IMR-90 (cell line): ENCODE data around the gene TULP4. TPM values are rescaled to one million over a fixed set of nuclear protein-coding genes. Genes with fewer than 3 reads are reported as not detected.

Source experiments
- ATAC-seq: fragments of 200-7000 bp; cut with Tn5 transposase; 2 replicates; pipeline ENCODE4 v1.9.1; 2020; ENCODE audit warnings: low read depth, mild to moderate bottlenecking, moderate library complexity
- BruUV-seq: library from RNA; stranded (reverse); fragments of 400-500 nt; replicated peaks from 2 replicates; lab custom pipeline; 2021; lab: Mats Ljungman, UMichigan
- CTCF ChIA-PET: fragments of 300-600 bp; formaldehyde crosslinking; extraction: SDS; loops from one replicate; lab custom pipeline; 2021; ENCODE audit warnings: antibody characterized with exemption; lab: Yijun Ruan, JAX
- POLR2A ChIA-PET: fragments of 300-600 bp; sonication (Branson Sonifier 250); formaldehyde crosslinking; loops from one replicate; lab custom pipeline; 2022; ENCODE audit warnings: antibody characterized with exemption; ENCODE audit not compliant: unreplicated experiment; lab: Charles Lee
- DNase-seq: peaks from one replicate; pipeline ENCODE4 v3.0.0; 2013
- H2AFZ ChIP-seq: replicated peaks from 2 replicates; pipeline ENCODE3; 2013; ENCODE audit warnings: low read length, mild to moderate bottlenecking; ENCODE audit not compliant: poor library complexity
- H2AK5ac ChIP-seq: 2 replicates; pipeline ENCODE4 v1.6.1; 2013; ENCODE audit warnings: low read depth, low read length, inconsistent platforms
- H2AK9ac ChIP-seq: replicated peaks from 2 replicates; pipeline ENCODE3; 2013; ENCODE audit warnings: mild to moderate bottlenecking, low read depth, low read length, moderate library complexity; ENCODE audit not compliant: poor library complexity
- H2BK120ac ChIP-seq: 2 replicates; pipeline ENCODE4 v1.6.1; 2013; ENCODE audit warnings: low read depth, low read length, inconsistent platforms
- H2BK15ac ChIP-seq: 3 replicates; pipeline ENCODE4 v1.6.1; 2013; ENCODE audit warnings: low read depth, low read length, inconsistent platforms
- H2BK20ac ChIP-seq: 2 replicates; pipeline ENCODE4 v1.6.1; 2013; ENCODE audit warnings: low read depth, mild to moderate bottlenecking, inconsistent platforms, low read length, moderate library complexity
- H2BK5ac ChIP-seq: 2 replicates; pipeline ENCODE4 v1.6.1; 2013; ENCODE audit warnings: mild to moderate bottlenecking, low read depth, low read length, inconsistent platforms; ENCODE audit not compliant: poor library complexity, severe bottlenecking
- H3K14ac ChIP-seq: replicated peaks from 2 replicates; pipeline ENCODE4 v1.6.1; 2013; ENCODE audit warnings: low read depth, low read length, inconsistent platforms
- H3K18ac ChIP-seq: 2 replicates; pipeline ENCODE4 v1.6.1; 2013; ENCODE audit warnings: low read depth, low read length, control low read depth
- H3K23ac ChIP-seq: 2 replicates; pipeline ENCODE4 v1.6.1; 2013; ENCODE audit warnings: low read depth, low read length, inconsistent platforms
- H3K27ac ChIP-seq: 2 replicates; pipeline ENCODE4 v1.5.1; 2013; ENCODE audit warnings: mild to moderate bottlenecking, control low read depth, low read length; ENCODE audit not compliant: insufficient read depth
- H3K27me3 ChIP-seq: 2 replicates; pipeline ENCODE4 v1.6.1; 2013; ENCODE audit warnings: low read length; ENCODE audit not compliant: control insufficient read depth, insufficient read depth
- H3K36me3 ChIP-seq: 2 replicates; pipeline ENCODE4 v1.6.1; 2013; ENCODE audit warnings: low read length, mixed read lengths; ENCODE audit not compliant: control insufficient read depth, insufficient read depth
- H3K4ac ChIP-seq: 2 replicates; pipeline ENCODE4 v1.6.1; 2013; ENCODE audit warnings: low read depth, low read length, inconsistent platforms
- H3K4me1 ChIP-seq: 2 replicates; pipeline ENCODE4 v1.6.1; 2013; ENCODE audit warnings: low read length, mixed read lengths; ENCODE audit not compliant: control insufficient read depth, insufficient read depth
- H3K4me2 ChIP-seq: 2 replicates; pipeline ENCODE4 v1.6.1; 2013; ENCODE audit warnings: low read depth, mild to moderate bottlenecking, control low read depth, low read length, moderate library complexity
- H3K4me3 ChIP-seq: 2 replicates; pipeline ENCODE4 v1.5.1; 2013; ENCODE audit warnings: low read depth, mild to moderate bottlenecking, control low read depth, low read length, moderate library complexity; ENCODE audit not compliant: insufficient read depth
- H3K56ac ChIP-seq: 2 replicates; pipeline ENCODE4 v1.6.1; 2013; ENCODE audit warnings: low read length, inconsistent platforms; ENCODE audit not compliant: insufficient read depth; ENCODE audit errors: extremely low read depth
- H3K79me1 ChIP-seq, 2 experiments: 2 replicates each; pipeline ENCODE4 v1.6.1; 2013; ENCODE audit warnings: low read length in 2 of 2, inconsistent platforms in 1 of 2, low read depth in 1 of 2
- H3K9ac ChIP-seq: 2 replicates; pipeline ENCODE4 v1.6.1; 2013; ENCODE audit warnings: low read depth, low read length, control low read depth
- H3K9me1 ChIP-seq: 2 replicates; pipeline ENCODE4 v1.6.1; 2013; ENCODE audit warnings: low read length, inconsistent platforms; ENCODE audit not compliant: insufficient read depth
- H3K9me3 ChIP-seq: 2 replicates; pipeline ENCODE4 v1.6.1; 2013; ENCODE audit warnings: low read length; ENCODE audit not compliant: control insufficient read depth, insufficient read depth
- H4K20me1 ChIP-seq: 2 replicates; pipeline ENCODE4 v1.6.1; 2013; ENCODE audit warnings: low read length, inconsistent platforms; ENCODE audit not compliant: insufficient read depth
- H4K5ac ChIP-seq: 2 replicates; pipeline ENCODE4 v1.6.1; 2013; ENCODE audit warnings: mild to moderate bottlenecking, low read depth, low read length, control low read depth
- H4K8ac ChIP-seq, 2 experiments: 2 replicates each; pipeline ENCODE4 v1.6.1; 2013; ENCODE audit warnings: low read depth in 2 of 2, low read length in 2 of 2, control low read depth in 1 of 2, inconsistent platforms in 1 of 2
- H4K91ac ChIP-seq: 2 replicates; pipeline ENCODE4 v1.6.1; 2013; ENCODE audit warnings: low read depth, low read length, inconsistent platforms; ENCODE audit not compliant: insufficient read depth
- BHLHE40 ChIP-seq: fragments of 150-350 bp; IDR thresholded peaks from 2 replicates; pipeline ENCODE4 v1.6.1; 2016; ENCODE audit warnings: mild to moderate bottlenecking, low read depth, low read length
- CEBPB ChIP-seq: IDR thresholded peaks from 2 replicates; pipeline ENCODE4 v1.6.1; 2012; ENCODE audit warnings: low read depth, low read length, improper control_type of control experiment
- CHD1 ChIP-seq: IDR thresholded peaks from 2 replicates; pipeline ENCODE4 v1.6.1; 2012; ENCODE audit warnings: low read depth, low read length, improper control_type of control experiment
- CTCF ChIP-seq: conservative IDR thresholded peaks from 2 replicates; pipeline ENCODE4 v1.5.1; 2012; ENCODE audit warnings: mild to moderate bottlenecking, low read depth, low read length, improper control_type of control experiment
- ELK1 ChIP-seq: fragments of 150-350 bp; IDR thresholded peaks from 2 replicates; pipeline ENCODE4 v1.6.1; 2016; ENCODE audit warnings: low read depth, mild to moderate bottlenecking, low read length, moderate library complexity, borderline replicate concordance
- FOS ChIP-seq: fragments of 150-350 bp; IDR thresholded peaks from 2 replicates; pipeline ENCODE4 v1.6.1; 2016; ENCODE audit warnings: low read depth, low read length
- MAFK ChIP-seq: IDR thresholded peaks from 2 replicates; pipeline ENCODE4 v1.6.1; 2012; ENCODE audit warnings: low read depth, low read length, improper control_type of control experiment
- MAZ ChIP-seq: IDR thresholded peaks from 2 replicates; pipeline ENCODE4 v1.6.1; 2012; ENCODE audit warnings: low read depth, mild to moderate bottlenecking, low read length, improper control_type of control experiment, moderate library complexity, borderline replicate concordance
- MXI1 ChIP-seq: IDR thresholded peaks from 2 replicates; pipeline ENCODE4 v1.6.1; 2012; ENCODE audit warnings: low read depth, mild to moderate bottlenecking, low read length, moderate library complexity, borderline replicate concordance
- NFE2L2 ChIP-seq: fragments of 150-350 bp; IDR thresholded peaks from 2 replicates; pipeline ENCODE4 v1.6.1; 2016; ENCODE audit warnings: low read depth, mild to moderate bottlenecking, low read length
- POLR2A ChIP-seq: IDR thresholded peaks from 2 replicates; pipeline ENCODE4 v1.6.1; 2012; ENCODE audit warnings: mild to moderate bottlenecking, low read depth, low read length
- RAD21 ChIP-seq: IDR thresholded peaks from 2 replicates; pipeline ENCODE4 v1.6.1; 2012; ENCODE audit warnings: low read length, improper control_type of control experiment
- RCOR1 ChIP-seq: IDR thresholded peaks from 2 replicates; pipeline ENCODE4 v1.6.1; 2012; ENCODE audit warnings: mild to moderate bottlenecking, low read length, improper control_type of control experiment; ENCODE audit not compliant: insufficient replicate concordance
- RFX5 ChIP-seq: IDR thresholded peaks from 2 replicates; pipeline ENCODE4 v1.8.0; 2012; ENCODE audit warnings: low read depth, mild to moderate bottlenecking, low read length, moderate library complexity
- SMC3 ChIP-seq: fragments of 150-350 bp; IDR thresholded peaks from 2 replicates; pipeline ENCODE4 v1.6.1; 2016; ENCODE audit warnings: low read depth, mild to moderate bottlenecking, antibody characterized with exemption, low read length, moderate library complexity
- USF2 ChIP-seq: fragments of 150-350 bp; IDR thresholded peaks from 2 replicates; pipeline ENCODE4 v1.6.1; 2017; ENCODE audit warnings: mild to moderate bottlenecking, antibody characterized with exemption, low read length, low read depth
- WGBS, 2 experiments: methylation state at CpG; one replicate each; pipeline versions ENCODE4 v1.1.5 to v1.1.7; 2013; ENCODE audit warnings: missing lambda C conversion rate in 2 of 2; ENCODE audit not compliant: insufficient read length in 1 of 2; ENCODE audit errors: extremely low coverage in 2 of 2; 5-methylcytosine and 5-hydroxymethylcytosine counted together
- dilution Hi-C: fragments of 300-500 bp; cut with HindIII; formaldehyde crosslinking; loops from one replicate; pipeline ENCODE4 v1.14.3; 2018; ENCODE audit warnings: low sequenced_read_pairs; ENCODE audit not compliant: unreplicated experiment
- in situ Hi-C: fragments of 300-500 bp; cut with MboI; formaldehyde crosslinking; loops from 3 replicates; pipeline ENCODE4 v1.14.3; 2019; ENCODE audit warnings: low sequenced_read_pairs, inconsistent platforms, mixed read lengths
- intact Hi-C: fragments of 100-400 bp; cut with micrococcal nuclease; formaldehyde crosslinking; loops from 2 replicates; pipeline ENCODE4 v1.10.0; 2022
- polyA plus RNA-seq, 3 experiments: library from polyadenylated mRNA; depleted of rRNA; stranded (reverse); fragments of >200 nt; gene quantifications; 2 replicates each; pipeline ENCODE4 v1.2.3, GENCODE V29; 2012; ENCODE audit warnings: low replicate concordance in 1 of 3
- total RNA-seq: library from RNA; depleted of rRNA; stranded (reverse); fragments of >200 nt; gene quantifications from 2 replicates; pipeline ENCODE4 v1.2.3, GENCODE V29; 2012

Gene TULP4
- total and polyA plus RNA-seq, 2 of the 4 experiments (the other 2 are of a cell fraction) = 8.1 to 30.6 TPM

GRCh38 chr6:158522616-158523015 lies 210.4 kb downstream of the TULP4 start:
- dilution Hi-C loops = no loop called here
- TF ChIP-seq SMC3 (no peak), RCOR1 (no peak), NFE2L2 (no peak), RFX5 (no peak), MXI1 (no peak), BHLHE40 (no peak), USF2 (no peak), MAFK (no peak), CEBPB (no peak), FOS (no peak), ELK1 (no peak), RAD21 (no peak), CHD1 (no peak), CTCF (no peak), MAZ (no peak), POLR2A (no peak)

More at GRCh38 chr6:158522616-158523015, 210.4 kb downstream of the TULP4 start:
- Histone ChIP-seq H3K18ac (no peak overlapping the region), H2AFZ (no peak overlapping the region), H3K56ac (no peak overlapping the region), H3K14ac (no peak overlapping the region), H3K27ac (no peak overlapping the region), H4K20me1 (no peaks in the 10 kb centered on the region), H3K9ac (no peak overlapping the region), H3K27me3 (peaks cover 13% of the 10 kb centered on the region), H2BK20ac (no peak overlapping the region), H4K5ac (no peak overlapping the region), H3K23ac (no peak overlapping the region), H4K8ac (no peak overlapping the region), H2AK9ac (no peak overlapping the region), H2BK5ac (no peak overlapping the region), H2AK5ac (no peak overlapping the region), H3K4ac (no peak overlapping the region), H3K9me3 (no peaks in the 10 kb centered on the region), H3K4me2 (no peak overlapping the region), H4K91ac (no peak overlapping the region), H2BK15ac (no peak overlapping the region), H3K4me1 (no peaks in the 10 kb centered on the region), H3K9me1 (no peaks in the 10 kb centered on the region; the same call in 1 of the 2 replicates), H3K36me3 (no peaks in the 10 kb centered on the region), H3K4me3 (no peak overlapping the region), H3K79me1 (no peaks in the 10 kb centered on the region), H2BK120ac (no peak overlapping the region)
- WGBS, 2 experiments = 89% methylated on average over 3 of the region's 11 CpGs; no CpG with 5 or more reads in 1 of the 2 experiments
- in situ Hi-C loops (no loop called here), intact Hi-C loops (no loop called here)
- ATAC-seq = no peak
- POLR2A ChIA-PET = no interaction called here
- CTCF ChIA-PET = interaction anchor here (0.6 to 1.1 kb wide), 3 partner anchors 302 to 1228 kb away, joined by 3 to 5 read pairs (median 3); no protein-coding TSS in a partner anchor
- DNase-seq = no peak
- no TSS peak for BruUV-seq
